Mucosa of descending colon (tissue), 3 donors: ENCODE data around the gene HAPLN3. TPM values are rescaled to one million over a fixed set of nuclear protein-coding genes. Genes with fewer than 3 reads are reported as not detected.

ENCODE experiments used
- ATAC-seq: fragments of 200-7000 bp; cut with Tn5 transposase; one replicate; pipeline ENCODE4 v1.9.1; 2020; ENCODE audit warnings: mild to moderate bottlenecking, moderate library complexity
- DNase-seq, 3 donors: peaks; one replicate each; pipeline ENCODE4 v3.0.0-alpha.2; 2020
- H3K36me3 ChIP-seq: fragments of 200-600 bp; one replicate; pipeline ENCODE4 v1.8.0; 2021; ENCODE audit warnings: low read depth, mild to moderate bottlenecking
- H3K4me1 ChIP-seq: fragments of 200-600 bp; one replicate; pipeline ENCODE4 v1.8.0; 2021; ENCODE audit warnings: low read depth, mild to moderate bottlenecking
- H3K4me3 ChIP-seq: fragments of 200-600 bp; one replicate; pipeline ENCODE4 v1.8.0; 2021; ENCODE audit warnings: mild to moderate bottlenecking
- H3K9me3 ChIP-seq: fragments of 200-600 bp; one replicate; pipeline ENCODE4 v1.8.0; 2021; ENCODE audit warnings: mild to moderate bottlenecking
- intact Hi-C, 2 donors: fragments of 100-400 bp; cut with DNase I in 1 of 2; cut with micrococcal nuclease in 1 of 2; formaldehyde crosslinking; loops; one replicate each; pipeline versions ENCODE4 v1.11.0 to v1.11.1; 2022; cut with DNase I, micrococcal nuclease
- total RNA-seq, 3 donors: library from RNA; stranded (reverse); fragmentation: NEBNext Ultra II Directional in 2 of 3; extraction: Animal tissue kit (Norgen Biotek cat#: 25700) in 2 of 3; gene quantifications; one replicate each; pipeline versions ENCODE4 v1.2.1 to v1.2.4, GENCODE V29; 2021 to 2023
- TF ChIP-seq, protein P1 (sequence below): fragments of 200-600 bp; IDR thresholded peaks from one replicate; pipeline ENCODE4 v1.8.0; 2022; ENCODE audit warnings: antibody characterized with exemption, mild to moderate bottlenecking
- donor health status: DM: no; HTN: no; CAD: no; lungs with moderate emphysema.
- donor health status: DM: no; HTN: no; CAD: no.
- donor health status: DM: no; HTN: yes; CAD: no.

The HAPLN3 gene
- total RNA-seq, 3 donors from 2014 or later: 2.7 to 6.7 (median 4.0) TPM

- peaks cover 18% of the 10 kb centered on the region for H3K4me1 ChIP-seq
- no peaks in the 10 kb centered on the region for H3K36me3 ChIP-seq
- TF ChIP-seq, protein P1, sequence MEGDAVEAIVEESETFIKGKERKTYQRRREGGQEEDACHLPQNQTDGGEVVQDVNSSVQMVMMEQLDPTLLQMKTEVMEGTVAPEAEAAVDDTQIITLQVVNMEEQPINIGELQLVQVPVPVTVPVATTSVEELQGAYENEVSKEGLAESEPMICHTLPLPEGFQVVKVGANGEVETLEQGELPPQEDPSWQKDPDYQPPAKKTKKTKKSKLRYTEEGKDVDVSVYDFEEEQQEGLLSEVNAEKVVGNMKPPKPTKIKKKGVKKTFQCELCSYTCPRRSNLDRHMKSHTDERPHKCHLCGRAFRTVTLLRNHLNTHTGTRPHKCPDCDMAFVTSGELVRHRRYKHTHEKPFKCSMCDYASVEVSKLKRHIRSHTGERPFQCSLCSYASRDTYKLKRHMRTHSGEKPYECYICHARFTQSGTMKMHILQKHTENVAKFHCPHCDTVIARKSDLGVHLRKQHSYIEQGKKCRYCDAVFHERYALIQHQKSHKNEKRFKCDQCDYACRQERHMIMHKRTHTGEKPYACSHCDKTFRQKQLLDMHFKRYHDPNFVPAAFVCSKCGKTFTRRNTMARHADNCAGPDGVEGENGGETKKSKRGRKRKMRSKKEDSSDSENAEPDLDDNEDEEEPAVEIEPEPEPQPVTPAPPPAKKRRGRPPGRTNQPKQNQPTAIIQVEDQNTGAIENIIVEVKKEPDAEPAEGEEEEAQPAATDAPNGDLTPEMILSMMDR: no peak
- DNase-seq (no peak), ATAC-seq (no peak)
- no peaks in the 10 kb centered on the region for H3K9me3 ChIP-seq
- intact Hi-C loops: no loop called here
- no peak overlapping the region for H3K4me3 ChIP-seq
These were observed 1.8 kb upstream of the HAPLN3 start for GRCh38 chr15:88897142-88897455.

DNA sequence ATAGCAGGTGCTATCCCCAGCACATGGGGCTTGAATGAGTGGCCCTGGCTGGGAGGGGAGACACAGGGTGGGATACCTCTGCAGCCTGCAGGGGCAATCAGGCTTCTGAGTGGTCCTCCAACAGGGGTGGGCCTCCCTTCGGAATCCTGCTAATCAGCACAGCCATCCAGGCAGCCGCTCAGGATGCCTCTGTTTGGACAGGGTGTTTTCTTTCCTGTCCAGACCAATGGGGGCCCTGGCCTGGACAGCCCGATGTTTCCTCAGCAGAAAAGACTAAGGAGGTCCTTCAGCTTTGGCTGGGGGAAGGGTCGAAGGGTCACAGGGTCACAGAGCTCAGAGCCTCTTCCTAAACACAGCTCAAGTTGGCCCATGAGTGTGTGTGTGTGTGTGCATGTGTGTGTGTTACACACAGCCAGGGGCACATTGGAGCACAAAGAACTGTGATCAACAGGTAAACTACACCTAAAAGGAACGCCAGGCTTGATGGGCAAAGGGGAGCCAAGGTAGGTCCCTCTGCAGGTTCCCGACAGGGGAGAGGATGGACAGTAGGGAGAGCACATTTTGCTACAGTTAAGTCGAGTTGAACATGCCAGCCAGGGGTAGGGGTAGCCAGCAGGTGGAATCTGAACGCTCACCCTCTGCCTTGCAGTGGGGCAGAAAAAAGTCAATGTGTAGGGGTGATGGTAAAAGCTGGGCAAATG, 1.1 kb upstream of the HAPLN3 start:
- ATAC-seq (no peak), DNase-seq (no peak)
- TF ChIP-seq, protein P1: no peak
- H3K4me1 ChIP-seq: peaks cover 18% of the 10 kb centered on the region
- H3K4me3 ChIP-seq: no peak overlapping the region
- no peaks in the 10 kb centered on the region for H3K36me3 ChIP-seq
- intact Hi-C loops: no loop called here
- H3K9me3 ChIP-seq: no peaks in the 10 kb centered on the region

- Histone ChIP-seq H3K9me3 (no peaks in the 10 kb centered on the region), H3K36me3 (no peaks in the 10 kb centered on the region), H3K4me3 (no peak overlapping the region), H3K4me1 (peaks cover 18% of the 10 kb centered on the region)
- DNase-seq (peak; percentile 77 to 81 (median 79)), ATAC-seq (peak; percentile 76)
- intact Hi-C loops: no loop called here
- TF ChIP-seq, protein P1: no peak
These were observed 961 bp downstream of the HAPLN3 start for GRCh38 chr15:88894348-88894818.

DNA sequence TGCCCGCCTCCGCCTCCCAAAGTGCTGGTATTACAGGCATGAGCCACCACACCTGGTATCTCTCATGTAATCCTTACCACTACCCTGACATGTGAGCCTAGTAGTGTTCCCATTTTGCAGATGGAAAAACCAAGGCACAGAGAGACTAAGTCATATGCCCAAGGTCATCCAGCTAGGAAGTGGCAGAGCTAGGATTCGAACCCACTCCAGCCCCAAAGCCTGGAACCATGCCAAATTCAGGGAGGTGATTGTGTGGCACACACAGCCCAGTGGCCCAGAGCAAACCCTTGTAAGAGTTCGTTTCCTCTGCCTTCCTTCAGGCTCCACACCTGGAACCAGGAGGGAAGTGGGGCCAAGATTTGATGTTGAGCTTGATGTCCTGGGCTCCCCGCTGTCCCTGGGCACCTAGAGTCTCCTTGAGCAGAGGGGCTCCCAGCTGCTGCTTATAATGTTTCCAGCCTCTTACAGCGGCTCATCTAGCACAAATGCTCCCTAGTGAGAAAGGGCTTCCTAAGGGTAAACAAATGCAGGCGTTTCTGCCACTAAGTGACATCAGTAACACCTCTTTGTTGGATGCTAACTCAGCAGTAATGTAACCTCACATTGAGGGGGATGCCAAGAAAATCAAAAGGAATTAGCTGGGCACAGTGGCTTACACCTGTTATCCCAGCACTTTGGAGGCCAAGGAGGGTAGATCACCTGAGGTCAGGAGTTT, 3.6 kb downstream of the HAPLN3 start:
- H3K4me3 ChIP-seq: no peak overlapping the region
- DNase-seq (no peak), ATAC-seq (no peak)
- no peaks in the 10 kb centered on the region for H3K36me3 ChIP-seq
- no peaks in the 10 kb centered on the region for H3K9me3 ChIP-seq
- peaks cover 12% of the 10 kb centered on the region for H3K4me1 ChIP-seq
- TF ChIP-seq, protein P1: no peak
- intact Hi-C loops: no loop called here

DNA sequence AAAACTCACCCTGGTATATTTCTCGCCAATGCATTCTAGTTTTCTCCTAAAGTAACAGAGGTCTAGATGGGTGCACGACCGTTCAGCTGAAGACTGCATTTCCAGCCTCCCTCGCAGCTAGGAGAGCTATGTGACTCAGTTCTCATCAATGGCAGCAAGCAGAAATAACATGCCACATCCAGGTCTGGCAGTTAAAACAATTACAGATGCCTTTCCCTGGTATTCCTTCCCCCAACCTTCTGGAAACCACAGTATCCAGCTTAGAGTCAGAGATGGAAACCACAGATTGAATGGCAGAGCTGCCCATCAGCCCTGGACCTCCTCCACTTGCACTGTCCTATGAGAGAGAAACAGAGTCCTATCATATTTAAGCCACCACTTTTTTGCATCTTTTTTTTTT, 4.8 kb downstream of the HAPLN3 start:
- H3K4me3 ChIP-seq: no peak overlapping the region
- TF ChIP-seq, protein P1: no peak
- intact Hi-C loops: no loop called here
- ATAC-seq (no peak), DNase-seq (no peak)
- peaks cover 11% of the 10 kb centered on the region for H3K4me1 ChIP-seq
- H3K9me3 ChIP-seq: no peaks in the 10 kb centered on the region
- H3K36me3 ChIP-seq: no peaks in the 10 kb centered on the region
